Measurements from ENCODE around the gene PSME4. TPM values are rescaled to one million over a fixed set of nuclear protein-coding genes. Genes with fewer than 3 reads are reported as not detected.

Gene PSME4
- total and polyA plus RNA-seq, 3 donors from 2014 or later = 104 to 144 (median 142) TPM

GRCh38 chr2:53998834-53999233, 28.0 kb upstream of the PSME4 start:
- no peak for DNase-seq
- intact Hi-C loops (cut with DNase I; ENCODE audit: low total_unique reads) = no loop called here
- no peaks in the 10 kb centered on the region for H3K27me3 ChIP-seq
- H3K4me3 ChIP-seq = no peak overlapping the region
- H3K27ac ChIP-seq = no peak overlapping the region
- TF ChIP-seq CTCF (IDR thresholded peaks at IDR 0.05) (no peak), POLR2A (IDR thresholded peaks at IDR 0.05) (no peak)
- peaks cover 2% of the 10 kb centered on the region for H3K4me1 ChIP-seq
- no peaks in the 10 kb centered on the region for H3K36me3 ChIP-seq (ENCODE audit: low read depth, missing control alignments)
- 70 to 71% methylated on average over 3 of the region's 3 CpGs for whole genome bisulfite sequencing, 2 donors
- H3K9me3 ChIP-seq = no peaks in the 10 kb centered on the region

- TF ChIP-seq POLR2A (IDR thresholded peaks at IDR 0.05) = no peak
- TF ChIP-seq CTCF (IDR thresholded peaks at IDR 0.05) = no peak
- H3K27ac ChIP-seq = no peak overlapping the region
- DNase-seq = no peak
- 88 to 90% methylated on average over 8 of the region's 8 CpGs for WGBS, 2 donors
- no peaks in the 10 kb centered on the region for H3K27me3 ChIP-seq
- no peaks in the 10 kb centered on the region for H3K9me3 ChIP-seq
- intact Hi-C loops (cut with DNase I; ENCODE audit: low total_unique reads) = no loop called here
- H3K36me3 ChIP-seq (ENCODE audit: low read depth, missing control alignments) = no peaks in the 10 kb centered on the region
- H3K4me1 ChIP-seq = no peaks in the 10 kb centered on the region
- H3K4me3 ChIP-seq = no peak overlapping the region
Observed at GRCh38 chr2:53994818-53995808, 24.3 kb upstream of the PSME4 start.

- Histone ChIP-seq H3K4me3 (no peak overlapping the region), H3K9me3 (no peaks in the 10 kb centered on the region), H3K27ac (no peak overlapping the region), H3K4me1 (peaks cover 7% of the 10 kb centered on the region), H3K27me3 (no peaks in the 10 kb centered on the region), H3K36me3 (ENCODE audit: low read depth, missing control alignments) (no peaks in the 10 kb centered on the region)
- intact Hi-C loops (cut with DNase I; ENCODE audit: low total_unique reads) = no loop called here
- TF ChIP-seq POLR2A (IDR thresholded peaks at IDR 0.05) (no peak), CTCF (IDR thresholded peaks at IDR 0.05) (no peak)
- no peak for DNase-seq
Observed at GRCh38 chr2:53991948-53992347, 21.2 kb upstream of the PSME4 start.

GRCh38 chr2:53989210-53989862, 18.5 kb upstream of the PSME4 start:
- Histone ChIP-seq H3K27ac (no peak overlapping the region), H3K4me1 (peaks cover 8% of the 10 kb centered on the region), H3K4me3 (no peak overlapping the region), H3K9me3 (no peaks in the 10 kb centered on the region), H3K36me3 (ENCODE audit: low read depth, missing control alignments) (no peaks in the 10 kb centered on the region), H3K27me3 (no peaks in the 10 kb centered on the region)
- no peak for TF ChIP-seq POLR2A (IDR thresholded peaks at IDR 0.05)
- no peak for TF ChIP-seq CTCF (IDR thresholded peaks at IDR 0.05)
- intact Hi-C loops (cut with DNase I; ENCODE audit: low total_unique reads) = no loop called here
- DNase-seq = no peak
- WGBS, 2 donors = 82 to 95% methylated on average over 2 of the region's 2 CpGs

All from testis (tissue), 3 donors.